GM12801 (cell line): Measurements from ENCODE around the gene EFHC2.

Experiments
- TF ChIP-seq, protein P1 (sequence below): IDR thresholded peaks from one replicate; pipeline ENCODE4 v1.5.1; 2011; ENCODE audit warnings: control low read depth; ENCODE audit not compliant: insufficient read length; ENCODE audit errors: extremely low read depth

EFHC2 gene

DNA sequence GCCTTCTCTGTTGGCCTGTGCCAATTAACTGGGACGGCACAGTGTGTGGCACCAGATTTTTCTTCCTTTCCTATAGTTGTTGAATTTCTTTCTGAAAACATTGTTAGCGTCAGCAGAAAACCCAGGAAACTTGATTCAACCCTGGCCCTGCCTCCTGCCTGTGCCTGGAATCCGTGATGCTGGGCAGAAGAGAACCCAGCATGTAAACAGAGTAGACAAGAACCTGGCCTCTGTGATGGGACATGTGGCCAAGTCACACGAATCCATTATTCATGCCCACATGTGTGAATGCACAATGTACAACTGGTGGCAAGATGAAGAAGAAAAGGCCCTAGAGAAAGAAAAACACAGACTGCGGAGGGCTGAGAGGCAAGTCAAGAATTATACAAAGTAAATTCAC, 111.4 kb downstream of the EFHC2 start:
- TF ChIP-seq, protein P1, sequence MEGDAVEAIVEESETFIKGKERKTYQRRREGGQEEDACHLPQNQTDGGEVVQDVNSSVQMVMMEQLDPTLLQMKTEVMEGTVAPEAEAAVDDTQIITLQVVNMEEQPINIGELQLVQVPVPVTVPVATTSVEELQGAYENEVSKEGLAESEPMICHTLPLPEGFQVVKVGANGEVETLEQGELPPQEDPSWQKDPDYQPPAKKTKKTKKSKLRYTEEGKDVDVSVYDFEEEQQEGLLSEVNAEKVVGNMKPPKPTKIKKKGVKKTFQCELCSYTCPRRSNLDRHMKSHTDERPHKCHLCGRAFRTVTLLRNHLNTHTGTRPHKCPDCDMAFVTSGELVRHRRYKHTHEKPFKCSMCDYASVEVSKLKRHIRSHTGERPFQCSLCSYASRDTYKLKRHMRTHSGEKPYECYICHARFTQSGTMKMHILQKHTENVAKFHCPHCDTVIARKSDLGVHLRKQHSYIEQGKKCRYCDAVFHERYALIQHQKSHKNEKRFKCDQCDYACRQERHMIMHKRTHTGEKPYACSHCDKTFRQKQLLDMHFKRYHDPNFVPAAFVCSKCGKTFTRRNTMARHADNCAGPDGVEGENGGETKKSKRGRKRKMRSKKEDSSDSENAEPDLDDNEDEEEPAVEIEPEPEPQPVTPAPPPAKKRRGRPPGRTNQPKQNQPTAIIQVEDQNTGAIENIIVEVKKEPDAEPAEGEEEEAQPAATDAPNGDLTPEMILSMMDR: no peak

DNA sequence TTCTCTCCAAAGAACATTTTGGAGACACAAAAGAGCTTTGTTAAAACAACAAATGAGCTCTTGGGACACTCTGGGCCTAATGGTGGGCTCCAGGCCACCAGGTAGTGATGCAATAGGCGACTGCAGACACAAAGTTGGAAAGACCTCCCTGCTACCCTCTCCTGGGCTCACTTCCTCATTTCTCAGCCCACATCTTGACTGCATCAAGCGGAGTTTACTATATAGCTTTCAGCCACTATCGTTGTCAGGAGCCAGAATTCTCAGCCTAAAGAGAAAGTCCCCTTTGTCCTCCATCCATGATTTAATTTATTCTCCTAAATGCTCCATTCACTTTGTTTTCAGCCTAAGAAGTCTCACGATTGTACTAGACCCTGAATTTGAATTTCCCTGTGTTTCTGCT, 114.9 kb downstream of the EFHC2 start:
- TF ChIP-seq, protein P1: no peak

DNA sequence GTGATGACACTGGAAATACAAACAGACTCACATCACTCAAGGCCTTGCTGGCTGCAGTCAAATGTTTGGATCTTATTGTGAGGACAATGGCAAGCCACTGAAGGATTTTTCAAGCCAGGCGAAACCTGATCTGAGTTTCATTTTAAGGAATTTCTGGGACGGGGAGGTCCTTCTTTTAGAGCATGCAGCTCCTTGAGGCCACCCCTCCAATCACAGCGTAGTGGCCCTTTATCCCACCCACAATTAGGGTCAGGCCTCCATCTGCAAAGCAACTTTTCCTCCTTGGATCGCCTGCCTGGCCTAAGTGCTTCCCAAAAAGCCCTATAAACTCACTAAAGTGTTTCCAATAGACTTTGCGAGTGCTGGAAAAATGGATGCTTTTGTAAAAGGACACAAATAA, 115.5 kb downstream of the EFHC2 start:
- TF ChIP-seq, protein P1: no peak

DNA sequence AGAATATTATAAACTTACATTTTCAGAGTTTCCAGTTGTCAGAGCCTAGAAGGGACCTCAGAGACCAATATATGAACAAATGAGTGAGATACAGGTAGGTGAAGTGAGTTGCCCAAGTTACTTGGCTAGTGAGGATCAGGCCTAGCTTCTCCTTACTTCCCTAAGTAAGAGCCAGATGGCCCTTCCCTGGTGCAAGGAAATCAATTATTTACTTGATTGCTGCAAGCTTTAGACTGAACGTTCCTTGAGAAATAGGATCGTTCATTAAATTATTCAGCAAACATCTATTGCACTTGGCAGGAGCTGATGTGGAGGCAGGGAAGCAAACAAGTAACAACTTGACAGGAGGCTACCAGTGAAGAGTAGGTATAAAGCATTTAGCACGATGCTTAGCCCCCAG, 117.8 kb downstream of the EFHC2 start:
- TF ChIP-seq, protein P1: no peak

DNA sequence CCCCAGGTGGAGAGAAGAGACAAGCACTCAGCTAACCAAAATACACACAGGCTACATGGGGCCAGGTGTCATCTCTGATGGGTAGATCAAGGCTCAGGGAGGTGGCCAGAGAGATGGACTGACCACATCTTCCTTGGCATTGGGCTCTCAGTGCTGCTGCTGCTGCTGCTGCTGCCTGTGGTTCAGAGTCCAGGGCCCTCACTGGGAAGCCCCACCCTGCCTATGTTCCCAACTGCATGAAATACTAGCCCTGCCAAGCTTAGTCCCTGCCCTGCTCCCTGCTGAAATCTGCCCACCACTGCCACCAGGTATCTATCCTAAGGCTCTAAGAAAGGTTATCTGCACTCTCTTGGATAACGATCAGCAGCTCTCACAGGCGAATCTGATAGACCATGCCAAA, 118.7 kb downstream of the EFHC2 start:
- TF ChIP-seq, protein P1: no peak

DNA sequence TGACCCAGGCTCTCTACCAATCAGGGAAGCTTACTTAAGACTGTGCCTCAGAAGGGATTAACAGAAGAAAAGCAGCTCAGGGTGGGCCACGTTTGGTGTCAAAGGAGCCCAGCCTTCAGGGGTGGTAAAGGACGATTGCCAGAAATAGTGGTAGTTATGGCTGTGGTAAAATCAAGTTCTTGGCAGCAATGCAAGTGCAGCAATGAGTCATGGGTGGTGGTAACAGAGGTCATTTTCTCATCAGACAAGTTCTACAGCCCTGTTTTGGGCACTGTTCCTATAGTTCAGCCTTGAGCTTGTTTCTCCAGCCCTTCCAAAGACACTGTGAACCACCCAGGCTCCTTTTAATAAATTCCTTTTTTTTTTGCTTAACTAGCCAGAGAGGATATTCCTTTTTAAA, 120.3 kb downstream of the EFHC2 start:
- TF ChIP-seq, protein P1: no peak

DNA sequence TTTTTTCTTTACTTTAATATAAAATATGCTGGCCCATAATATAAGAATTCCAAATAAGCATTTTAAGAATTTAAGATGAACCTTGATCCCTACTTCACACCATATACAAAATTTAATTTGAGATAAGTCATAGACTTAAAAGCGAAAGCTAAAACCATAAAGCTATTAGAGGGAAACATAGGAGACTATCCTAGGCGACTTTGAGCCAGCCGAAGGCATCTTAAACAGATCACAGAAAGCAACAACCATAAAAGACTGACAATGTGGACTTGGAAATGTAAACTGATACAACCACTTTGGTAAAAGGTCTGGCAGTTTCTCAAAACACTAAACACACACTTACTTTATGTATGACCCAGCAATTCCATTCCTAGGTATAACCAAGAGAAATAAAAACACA, 125.0 kb downstream of the EFHC2 start:
- TF ChIP-seq, protein P1: no peak

DNA sequence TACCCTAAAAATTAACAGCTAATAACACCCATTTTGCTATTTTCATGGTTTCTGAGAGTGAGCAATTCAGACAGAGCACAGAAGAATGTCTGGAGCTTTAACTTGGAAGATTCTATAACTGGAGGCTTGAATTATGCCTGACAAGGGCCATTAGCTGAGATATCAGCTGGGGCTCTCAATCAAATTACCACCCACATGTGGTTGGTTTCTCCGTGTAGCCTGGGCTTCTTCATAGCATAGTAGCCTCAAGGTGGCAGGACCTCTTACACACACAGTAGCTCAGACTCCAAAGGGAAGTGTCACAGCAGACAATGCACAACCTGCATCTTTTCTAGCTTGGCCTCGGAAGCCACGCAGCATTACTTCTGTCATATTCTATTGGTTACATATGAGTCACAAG, 127.3 kb downstream of the EFHC2 start:
- TF ChIP-seq, protein P1: no peak
